Osteoblast (primary cell): Measurements from ENCODE around the gene ZNF19. TPM values are rescaled to one million over a fixed set of nuclear protein-coding genes. Genes with fewer than 3 reads are reported as not detected.
"Not testable (repeated sequence)": the region's sequence is repeated elsewhere in the genome, so short reads cannot be mapped to it uniquely, and the experiment has no call there.

Experiments
- DNase-seq: peaks from one replicate; pipeline ENCODE4 v3.0.0; 2011; ENCODE audit warnings: low spot score, mixed read lengths; ENCODE audit not compliant: insufficient read length; ENCODE audit errors: missing footprints
- H2AFZ ChIP-seq: 2 replicates; pipeline ENCODE4 v1.6.0; 2011; ENCODE audit warnings: mild to moderate bottlenecking, low read length
- H3K27ac ChIP-seq: 2 replicates; pipeline ENCODE4 v1.5.1; 2011; ENCODE audit warnings: mild to moderate bottlenecking, low read depth, low read length, moderate library complexity
- H3K27me3 ChIP-seq: 2 replicates; pipeline ENCODE4 v1.6.0; 2012; ENCODE audit warnings: mild to moderate bottlenecking, control low read depth, inconsistent platforms, low read length, moderate library complexity; ENCODE audit not compliant: insufficient read depth
- H3K36me3 ChIP-seq: 2 replicates; pipeline ENCODE4 v1.5.1; 2011; ENCODE audit warnings: mild to moderate bottlenecking, low read length, control low read depth, moderate library complexity; ENCODE audit not compliant: insufficient read depth
- H3K4me1 ChIP-seq: 2 replicates; pipeline ENCODE4 v1.5.1; 2011; ENCODE audit warnings: mild to moderate bottlenecking, low read length, control low read depth, moderate library complexity; ENCODE audit not compliant: insufficient read depth
- H3K4me2 ChIP-seq: 2 replicates; pipeline ENCODE4 v1.6.0; 2011; ENCODE audit warnings: mild to moderate bottlenecking, low read length; ENCODE audit not compliant: insufficient read depth
- H3K4me3 ChIP-seq: fragments of 200-600 bp; sonication (generic); 3 replicates; pipeline ENCODE4 v1.5.1; 2012; ENCODE audit warnings: mild to moderate bottlenecking, low read length, inconsistent platforms; ENCODE audit not compliant: insufficient read depth
- H3K79me2 ChIP-seq: 2 replicates; pipeline ENCODE4 v1.6.0; 2012; ENCODE audit warnings: mild to moderate bottlenecking, low read length, control low read depth, inconsistent platforms; ENCODE audit not compliant: insufficient read depth
- H3K9me3 ChIP-seq: 2 replicates; pipeline ENCODE4 v1.5.1; 2011; ENCODE audit warnings: low read depth, low read length, control low read depth
- H4K20me1 ChIP-seq: 2 replicates; pipeline ENCODE4 v1.6.0; 2012; ENCODE audit warnings: mild to moderate bottlenecking, low read length, control low read depth; ENCODE audit not compliant: insufficient read depth
- CTCF ChIP-seq: IDR thresholded peaks from 2 replicates; pipeline ENCODE4 v1.5.1; 2011; ENCODE audit warnings: mild to moderate bottlenecking, low read depth, low read length, moderate library complexity; ENCODE audit errors: extremely low read depth
- total RNA-seq: library from RNA; depleted of rRNA; stranded (reverse); fragments of >200 nt; gene quantifications from 2 replicates; pipeline ENCODE4 v1.2.3, GENCODE V29; 2012

Gene ZNF19
- total RNA-seq, 1 donor = 6.5 TPM

DNA sequence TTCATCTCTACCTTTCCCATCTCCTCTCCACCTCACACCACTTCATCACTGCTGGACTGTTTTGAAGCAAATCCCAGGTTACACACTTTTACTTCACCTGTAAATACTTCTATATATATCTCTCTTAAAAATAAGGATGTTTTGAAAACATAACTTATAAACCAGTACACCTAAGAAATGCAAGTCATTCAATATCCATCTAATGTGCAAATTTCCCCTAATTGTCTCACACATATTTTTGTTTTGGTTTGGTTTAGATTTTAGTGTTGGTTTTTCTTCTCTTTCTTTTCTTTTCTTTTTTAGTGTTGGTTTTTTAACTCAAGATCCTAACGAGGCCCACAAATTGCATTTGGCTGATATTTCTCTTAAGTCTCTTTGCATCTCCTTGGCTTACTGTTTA is 17.9 kb upstream of the ZNF19 start:
- no peak overlapping the region for H3K27ac ChIP-seq
- H3K27me3 ChIP-seq = peaks cover 4% of the 10 kb centered on the region
- no peaks in the 10 kb centered on the region for H3K9me3 ChIP-seq
- H4K20me1 ChIP-seq = no peaks in the 10 kb centered on the region
- no peak overlapping the region for H3K4me3 ChIP-seq
- no peaks in the 10 kb centered on the region for H3K4me1 ChIP-seq
- no peak for DNase-seq
- H3K79me2 ChIP-seq = no peaks in the 10 kb centered on the region
- no peaks in the 10 kb centered on the region for H3K36me3 ChIP-seq
- no peak overlapping the region for H3K4me2 ChIP-seq
- TF ChIP-seq CTCF = no peak
- H2AFZ ChIP-seq = no peak overlapping the region

- Histone ChIP-seq H3K27ac (no peak overlapping the region), H3K9me3 (no peaks in the 10 kb centered on the region)
- no peak for TF ChIP-seq CTCF
Measured at GRCh38 chr16:71504901-71505300, 15.8 kb upstream of the ZNF19 start.

DNA sequence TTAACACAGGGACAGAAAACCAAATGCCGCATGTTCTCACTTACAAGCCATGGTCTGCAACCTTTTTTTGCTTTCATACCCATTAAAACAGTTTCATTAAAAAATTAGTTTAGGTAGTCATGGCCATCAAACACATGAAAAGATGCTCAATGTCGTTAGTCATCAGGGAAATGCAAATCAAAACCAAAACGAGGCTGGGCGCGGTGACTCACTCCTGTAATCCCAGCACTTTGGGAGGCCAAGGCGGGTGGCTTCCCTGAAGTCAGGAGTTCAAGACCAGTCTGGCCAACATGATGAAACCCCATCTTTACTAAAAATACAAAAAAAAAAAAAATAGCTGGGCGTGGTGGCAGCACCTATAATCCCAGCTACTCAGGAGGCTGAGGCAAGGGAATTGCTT is 14.9 kb upstream of the ZNF19 start:
- H3K36me3 ChIP-seq, H3K4me3 ChIP-seq, H3K9me3 ChIP-seq, H3K4me1 ChIP-seq, H4K20me1 ChIP-seq, H3K27me3 ChIP-seq, H2AFZ ChIP-seq, H3K4me2 ChIP-seq, H3K79me2 ChIP-seq, DNase-seq, H3K27ac ChIP-seq: not testable (repeated sequence)

More at GRCh38 chr16:71504901-71505300, 15.8 kb upstream of the ZNF19 start:
- peaks cover 4% of the 10 kb centered on the region for H3K27me3 ChIP-seq
- H3K4me1 ChIP-seq = no peaks in the 10 kb centered on the region
- H3K79me2 ChIP-seq = no peaks in the 10 kb centered on the region
- no peak overlapping the region for H2AFZ ChIP-seq
- no peaks in the 10 kb centered on the region for H3K36me3 ChIP-seq
- H3K4me2 ChIP-seq = no peak overlapping the region
- no peak for DNase-seq
- H3K4me3 ChIP-seq = no peak overlapping the region
- no peaks in the 10 kb centered on the region for H4K20me1 ChIP-seq

DNA sequence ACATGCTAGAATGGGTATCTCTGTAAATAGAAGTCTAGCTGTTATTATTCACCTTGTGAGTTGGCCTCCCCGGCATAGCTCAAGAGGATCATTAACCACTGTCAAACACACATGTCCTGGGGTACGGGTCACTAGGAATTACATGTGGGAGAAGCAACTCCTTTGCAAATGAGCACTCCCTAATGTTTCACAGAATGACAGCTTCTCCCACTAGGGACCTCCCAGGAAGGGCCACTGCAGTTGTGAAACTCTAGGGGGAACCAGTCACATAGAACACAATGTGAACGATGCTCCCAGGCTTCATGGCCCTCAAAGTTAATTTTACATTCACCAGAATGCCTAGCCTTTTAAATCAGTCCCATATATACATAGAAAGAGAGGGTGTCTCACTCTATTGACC is 12.4 kb upstream of the ZNF19 start:
- Histone ChIP-seq H3K36me3 (no peaks in the 10 kb centered on the region), H3K4me2 (no peak overlapping the region), H3K4me1 (no peaks in the 10 kb centered on the region), H3K27ac (no peak overlapping the region), H2AFZ (no peak overlapping the region), H3K27me3 (peaks cover 4% of the 10 kb centered on the region), H3K9me3 (no peaks in the 10 kb centered on the region), H4K20me1 (no peaks in the 10 kb centered on the region), H3K79me2 (no peaks in the 10 kb centered on the region), H3K4me3 (no peak overlapping the region)
- TF ChIP-seq CTCF = no peak
- DNase-seq = no peak
